HEK293 (cell line): Measurements from ENCODE around the gene SAMD5.

Source experiments
- CTCF ChIA-PET: fragments of 350-600 bp; formaldehyde crosslinking; extraction: SDS; loops from one replicate; lab custom pipeline; 2021; ENCODE audit warnings: antibody characterized with exemption; lab: Yijun Ruan, JAX
- POLR2A ChIA-PET: fragments of 300-600 bp; formaldehyde crosslinking; extraction: SDS; loops from one replicate; lab custom pipeline; 2020; ENCODE audit warnings: antibody characterized with exemption, inconsistent platforms; lab: Yijun Ruan, JAX
- H3K27ac ChIP-seq: fragments of 200-500 bp; sonication (Bioruptor generic); 2 replicates; pipeline ENCODE4 v1.5.1; 2014; ENCODE audit warnings: low read depth, low read length, control low read depth, inconsistent platforms; ENCODE audit errors: extremely low read depth
- H3K36me3 ChIP-seq, 2 experiments: fragments of 200-500 bp in 1 of 2; sonication (Bioruptor generic) in 1 of 2; 1 replicate in 1 of 2; 2 replicates in 1 of 2; pipeline ENCODE4 v1.5.1; 2014 to 2017; ENCODE audit warnings: inconsistent platforms in 2 of 2, low read length in 2 of 2; ENCODE audit not compliant: control insufficient read depth in 2 of 2, insufficient read depth in 1 of 2
- H3K4me1 ChIP-seq: fragments of 200-500 bp; sonication (Bioruptor generic); 2 replicates; pipeline ENCODE4 v1.5.1; 2014; ENCODE audit warnings: mild to moderate bottlenecking, low read length, inconsistent platforms; ENCODE audit not compliant: control insufficient read depth, insufficient read depth
- H3K4me3 ChIP-seq: 2 replicates; pipeline ENCODE4 v1.5.1; 2011; ENCODE audit warnings: low read depth, mild to moderate bottlenecking, control low read depth, low read length, moderate library complexity
- H3K9me3 ChIP-seq: fragments of 200-500 bp; sonication (Bioruptor generic); 2 replicates; pipeline ENCODE4 v1.5.1; 2014; ENCODE audit warnings: low read depth, low read length, inconsistent platforms; ENCODE audit not compliant: control insufficient read depth, insufficient read depth
- GLIS1 ChIP-seq: fragments of 450-650 bp; formaldehyde crosslinking; IDR thresholded peaks from 2 replicates; pipeline ENCODE4 v1.5.1; 2016; ENCODE audit warnings: missing biosample characterization, missing genetic modification characterization
- KLF17 ChIP-seq: fragments of 450-650 bp; formaldehyde crosslinking; IDR thresholded peaks from 2 replicates; pipeline ENCODE4 v1.5.1; 2016; ENCODE audit warnings: missing biosample characterization, missing genetic modification characterization
- KLF7 ChIP-seq: fragments of 450-650 bp; formaldehyde crosslinking; IDR thresholded peaks from 2 replicates; pipeline ENCODE4 v1.5.1; 2016; ENCODE audit warnings: missing biosample characterization, missing genetic modification characterization, borderline replicate concordance
- KLF9 ChIP-seq: fragments of 450-650 bp; formaldehyde crosslinking; IDR thresholded peaks from 2 replicates; pipeline ENCODE4 v1.5.1; 2016; ENCODE audit warnings: missing biosample characterization, missing genetic modification characterization, low read depth
- ZBTB10 ChIP-seq: fragments of 450-650 bp; formaldehyde crosslinking; IDR thresholded peaks from 2 replicates; pipeline ENCODE4 v1.5.1; 2016; ENCODE audit warnings: missing biosample characterization, missing genetic modification characterization
- ZBTB21 ChIP-seq: fragments of 450-650 bp; formaldehyde crosslinking; IDR thresholded peaks from 2 replicates; pipeline ENCODE4 v1.5.1; 2017; ENCODE audit warnings: missing biosample characterization, missing genetic modification characterization
- ZNF146 ChIP-seq: fragments of 450-650 bp; formaldehyde crosslinking; IDR thresholded peaks from 2 replicates; pipeline ENCODE4 v1.5.1; 2016; ENCODE audit warnings: missing biosample characterization, missing genetic modification characterization
- ZNF214 ChIP-seq: fragments of 450-650 bp; formaldehyde crosslinking; IDR thresholded peaks from 2 replicates; pipeline ENCODE4 v1.5.1; 2017; ENCODE audit warnings: missing biosample characterization, mild to moderate bottlenecking, missing genetic modification characterization, borderline replicate concordance
- ZNF24 ChIP-seq: fragments of 450-650 bp; formaldehyde crosslinking; IDR thresholded peaks from 2 replicates; pipeline ENCODE4 v1.5.1; 2016; ENCODE audit warnings: missing biosample characterization, missing genetic modification characterization
- ZNF354C ChIP-seq: fragments of 450-650 bp; formaldehyde crosslinking; IDR thresholded peaks from 2 replicates; pipeline ENCODE4 v1.5.1; 2016; ENCODE audit warnings: missing biosample characterization, missing genetic modification characterization, low read depth, borderline replicate concordance
- ZNF37A ChIP-seq: fragments of 450-650 bp; IDR thresholded peaks from 2 replicates; pipeline ENCODE4 v1.5.1; 2018; ENCODE audit warnings: missing biosample characterization, missing genetic modification characterization
- ZNF555 ChIP-seq: fragments of 450-650 bp; formaldehyde crosslinking; conservative IDR thresholded peaks from 2 replicates; pipeline ENCODE4 v1.5.1; 2017; ENCODE audit warnings: missing biosample characterization, mild to moderate bottlenecking, missing genetic modification characterization, inconsistent platforms
- ZNF692 ChIP-seq: fragments of 450-650 bp; formaldehyde crosslinking; IDR thresholded peaks from 2 replicates; pipeline ENCODE4 v1.5.1; 2016; ENCODE audit warnings: missing biosample characterization, missing genetic modification characterization
- TF ChIP-seq, protein P1 (sequence below): fragments of 450-650 bp; formaldehyde crosslinking; IDR thresholded peaks from 2 replicates; pipeline ENCODE4 v1.5.1; 2016; ENCODE audit warnings: missing biosample characterization, missing genetic modification characterization, borderline replicate concordance
- TF ChIP-seq, protein P2 (sequence below): fragments of 450-650 bp; formaldehyde crosslinking; IDR thresholded peaks from 2 replicates; pipeline ENCODE4 v1.5.1; 2016; ENCODE audit warnings: missing biosample characterization, missing genetic modification characterization

SAMD5 gene

GRCh38 chr6:147586044-147586443 lies 77.6 kb downstream of the SAMD5 start:
- no peak overlapping the region for H3K4me3 ChIP-seq
- no peak overlapping the region for H3K27ac ChIP-seq
- POLR2A ChIA-PET: no interaction called here

More at GRCh38 chr6:147586044-147586443, 77.6 kb downstream of the SAMD5 start:
- Histone ChIP-seq H3K4me1 (no peaks in the 10 kb centered on the region), H3K36me3 (no peaks in the 10 kb centered on the region), H3K9me3 (no peaks in the 10 kb centered on the region)
- CTCF ChIA-PET: interaction anchor here (0.5 to 1.2 kb wide), 5 partner anchors 13 to 1805 kb away, joined by 3 to 7 read pairs (median 4); no protein-coding TSS in a partner anchor
- TF ChIP-seq, protein P1, sequence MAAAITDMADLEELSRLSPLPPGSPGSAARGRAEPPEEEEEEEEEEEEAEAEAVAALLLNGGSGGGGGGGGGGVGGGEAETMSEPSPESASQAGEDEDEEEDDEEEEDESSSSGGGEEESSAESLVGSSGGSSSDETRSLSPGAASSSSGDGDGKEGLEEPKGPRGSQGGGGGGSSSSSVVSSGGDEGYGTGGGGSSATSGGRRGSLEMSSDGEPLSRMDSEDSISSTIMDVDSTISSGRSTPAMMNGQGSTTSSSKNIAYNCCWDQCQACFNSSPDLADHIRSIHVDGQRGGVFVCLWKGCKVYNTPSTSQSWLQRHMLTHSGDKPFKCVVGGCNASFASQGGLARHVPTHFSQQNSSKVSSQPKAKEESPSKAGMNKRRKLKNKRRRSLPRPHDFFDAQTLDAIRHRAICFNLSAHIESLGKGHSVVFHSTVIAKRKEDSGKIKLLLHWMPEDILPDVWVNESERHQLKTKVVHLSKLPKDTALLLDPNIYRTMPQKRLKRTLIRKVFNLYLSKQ: no peak
- TF ChIP-seq ZNF24 (tag by site-specific recombination) (no peak), ZNF214 (tag by site-specific recombination) (no peak), KLF9 (tag by site-specific recombination) (no peak), ZBTB21 (tag by site-specific recombination) (no peak), KLF17 (tag by site-specific recombination) (no peak), ZBTB10 (tag by site-specific recombination) (no peak), ZNF692 (tag by site-specific recombination) (no peak), ZNF146 (tag by site-specific recombination) (no peak), ZNF37A (tag by site-specific recombination) (no peak), GLIS1 (no peak), KLF7 (no peak), ZNF555 (tag by site-specific recombination) (no peak), ZNF354C (tag by site-specific recombination) (no peak)
- TF ChIP-seq, protein P2, sequence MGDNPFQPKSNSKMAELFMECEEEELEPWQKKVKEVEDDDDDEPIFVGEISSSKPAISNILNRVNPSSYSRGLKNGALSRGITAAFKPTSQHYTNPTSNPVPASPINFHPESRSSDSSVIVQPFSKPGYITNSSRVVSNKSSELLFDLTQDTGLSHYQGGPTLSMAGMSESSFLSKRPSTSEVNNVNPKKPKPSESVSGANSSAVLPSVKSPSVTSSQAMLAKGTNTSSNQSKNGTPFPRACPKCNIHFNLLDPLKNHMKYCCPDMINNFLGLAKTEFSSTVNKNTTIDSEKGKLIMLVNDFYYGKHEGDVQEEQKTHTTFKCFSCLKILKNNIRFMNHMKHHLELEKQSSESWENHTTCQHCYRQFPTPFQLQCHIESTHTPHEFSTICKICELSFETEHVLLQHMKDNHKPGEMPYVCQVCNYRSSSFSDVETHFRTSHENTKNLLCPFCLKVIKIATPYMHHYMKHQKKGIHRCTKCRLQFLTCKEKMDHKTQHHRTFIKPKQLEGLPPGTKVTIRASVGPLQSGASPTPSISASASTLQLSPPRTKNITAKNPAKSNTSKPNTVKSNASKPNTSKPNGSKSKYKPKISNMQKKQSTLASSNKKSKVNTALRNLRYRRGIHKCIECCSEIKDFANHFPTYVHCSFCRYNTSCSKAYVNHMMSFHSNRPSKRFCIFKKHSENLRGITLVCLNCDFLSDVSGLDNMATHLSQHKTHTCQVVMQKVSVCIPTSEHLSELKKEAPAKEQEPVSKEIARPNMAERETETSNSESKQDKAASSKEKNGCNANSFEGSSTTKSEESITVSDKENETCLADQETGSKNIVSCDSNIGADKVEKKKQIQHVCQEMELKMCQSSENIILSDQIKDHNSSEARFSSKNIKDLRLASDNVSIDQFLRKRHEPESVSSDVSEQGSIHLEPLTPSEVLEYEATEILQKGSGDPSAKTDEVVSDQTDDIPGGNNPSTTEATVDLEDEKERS: no peak
